GM12878 (cell line): ENCODE measurements around the gene PRX. TPM values are rescaled to one million over a fixed set of nuclear protein-coding genes. Genes with fewer than 3 reads are reported as not detected.

Experiments used
- ATAC-seq: fragments of 200-7000 bp; cut with Tn5 transposase; 3 replicates; pipeline ENCODE4 v1.9.1; 2020; ENCODE audit warnings: mild to moderate bottlenecking, moderate library complexity
- BruUV-seq: library from RNA; stranded (reverse); fragments of 400-500 nt; replicated peaks from 2 replicates; lab custom pipeline; 2021; lab: Mats Ljungman, UMichigan
- CTCF ChIA-PET: fragments of 300-600 bp; sonication (Branson Sonifier 250); formaldehyde crosslinking; extraction: SDS; loops from one replicate; lab custom pipeline; 2021; ENCODE audit warnings: inconsistent platforms; lab: Yijun Ruan, JAX
- POLR2A ChIA-PET: fragments of 350-600 bp; formaldehyde crosslinking; extraction: SDS; loops from one replicate; lab custom pipeline; 2021; ENCODE audit warnings: inconsistent platforms; lab: Charles Lee
- RAD21 ChIA-PET: fragments of 300-600 bp; sonication (Branson Sonifier 250); formaldehyde crosslinking; loops from one replicate; lab custom pipeline; 2023; ENCODE audit warnings: antibody characterized with exemption; ENCODE audit not compliant: unreplicated experiment; lab: Charles Lee
- SMC1A ChIA-PET: fragments of 300-600 bp; sonication (Branson Sonifier 250); formaldehyde crosslinking; loops from one replicate; lab custom pipeline; 2023; ENCODE audit not compliant: unreplicated experiment, uncharacterized antibody; lab: Charles Lee
- DNase-seq: peaks from one replicate; pipeline ENCODE4 v3.0.0-alpha.2; 2011; ENCODE audit warnings: low read depth, low spot score
- FAIRE-seq: peaks from 3 replicates; lab custom pipeline; 2011; peaks lifted over from hg19 to GRCh38; lab: Jason Lieb, UNC
- H2AFZ ChIP-seq: 2 replicates; pipeline ENCODE4 v1.6.0; 2011; ENCODE audit warnings: low read depth, low read length, control low read depth; ENCODE audit not compliant: control insufficient read depth
- H3K27ac ChIP-seq: 2 replicates; pipeline ENCODE4 v1.5.1; 2011; ENCODE audit warnings: control low read depth; ENCODE audit not compliant: control insufficient read depth, insufficient read depth
- H3K27me3 ChIP-seq, 2 experiments: replicated peaks in 1 of 2; 2 replicates each; pipeline versions ENCODE4 v1.6.0 to v1.6.1; 2011; ENCODE audit warnings: low read length in 1 of 2; ENCODE audit not compliant: control insufficient read depth in 2 of 2, insufficient read depth in 2 of 2
- H3K36me3 ChIP-seq, 2 experiments: 2 replicates each; pipeline ENCODE4 v1.5.1; 2011; ENCODE audit warnings: low read length in 1 of 2; ENCODE audit not compliant: control insufficient read depth in 2 of 2, insufficient read depth in 2 of 2
- H3K4me1 ChIP-seq: 2 replicates; pipeline ENCODE4 v1.6.1; 2011; ENCODE audit warnings: mild to moderate bottlenecking, low read length, moderate library complexity, mixed read lengths; ENCODE audit not compliant: control insufficient read depth, insufficient read depth
- H3K4me2 ChIP-seq: 2 replicates; pipeline ENCODE4 v1.6.0; 2011; ENCODE audit warnings: control low read depth; ENCODE audit not compliant: control insufficient read depth, insufficient read depth
- H3K4me3 ChIP-seq: fragments of 200-600 bp; sonication (generic); 2 replicates; pipeline ENCODE4 v1.5.1; 2016
- H3K79me2 ChIP-seq: 2 replicates; pipeline ENCODE4 v1.6.0; 2011; ENCODE audit warnings: low read length; ENCODE audit not compliant: control insufficient read depth, insufficient read depth
- H3K9ac ChIP-seq: 2 replicates; pipeline ENCODE4 v1.8.0; 2011; ENCODE audit warnings: low read length, control low read depth, mixed read lengths; ENCODE audit not compliant: control insufficient read depth, insufficient read depth
- H3K9me3 ChIP-seq: replicated peaks from 3 replicates; pipeline ENCODE4 v1.5.1; 2011; ENCODE audit warnings: mild to moderate bottlenecking, low read length; ENCODE audit not compliant: control insufficient read depth, insufficient read depth
- H4K20me1 ChIP-seq: 2 replicates; pipeline ENCODE4 v1.6.0; 2011; ENCODE audit not compliant: control insufficient read depth, insufficient read depth
- ASH2L ChIP-seq: fragments of 300-600, 200-600 bp; sonication (generic); IDR thresholded peaks from 2 replicates; pipeline ENCODE4 v1.6.1; 2017; ENCODE audit warnings: low read depth, mild to moderate bottlenecking, borderline replicate concordance
- BACH1 ChIP-seq: fragments of 450-650 bp; IDR thresholded peaks from 2 replicates; pipeline ENCODE4 v1.6.1; 2017; ENCODE audit warnings: mild to moderate bottlenecking, borderline replicate concordance
- CHD4 ChIP-seq: fragments of 200-600 bp; sonication (generic); IDR thresholded peaks from 2 replicates; pipeline ENCODE4 v1.6.1; 2016; ENCODE audit warnings: mild to moderate bottlenecking
- EED ChIP-seq: sonication (generic); IDR thresholded peaks from 2 replicates; pipeline ENCODE4 v1.6.1; 2016; ENCODE audit warnings: antibody characterized with exemption, low read depth
- HCFC1 ChIP-seq: fragments of 150-350 bp; IDR thresholded peaks from 2 replicates; pipeline ENCODE4 v1.6.1; 2014; ENCODE audit warnings: low read length
- IKZF1 ChIP-seq: fragments of 450-650 bp; conservative IDR thresholded peaks from 2 replicates; pipeline ENCODE4 v1.6.1; 2017; ENCODE audit warnings: antibody characterized with exemption, mild to moderate bottlenecking
- NR2F1 ChIP-seq: fragments of 450-650 bp; conservative IDR thresholded peaks from 2 replicates; pipeline ENCODE4 v1.6.1; 2017; ENCODE audit warnings: mild to moderate bottlenecking
- POU2F2 ChIP-seq: IDR thresholded peaks from 3 replicates; pipeline ENCODE4 v1.6.1; 2011; ENCODE audit warnings: low read depth, mild to moderate bottlenecking, low read length, borderline replicate concordance
- SMARCA5 ChIP-seq: fragments of 450-650 bp; IDR thresholded peaks from 2 replicates; pipeline ENCODE4 v1.6.1; 2017; ENCODE audit warnings: mild to moderate bottlenecking
- SREBF2 ChIP-seq: IDR thresholded peaks from 2 replicates; pipeline ENCODE4 v1.6.1; 2012; ENCODE audit warnings: mild to moderate bottlenecking, low read length
- STAT3 ChIP-seq: IDR thresholded peaks from 2 replicates; pipeline ENCODE4 v1.6.1; 2011; ENCODE audit warnings: low read depth, low read length, improper control_type of control experiment
- WGBS: methylation state at CpG from one replicate; pipeline ENCODE4 v1.1.6; 2016; ENCODE audit warnings: low lambda C conversion rate; ENCODE audit not compliant: insufficient replicate concordance, insufficient coverage; ENCODE audit errors: missing lambda C conversion rate; 5-methylcytosine and 5-hydroxymethylcytosine counted together
- in situ Hi-C: fragments of 300-500 bp; cut with MboI; formaldehyde crosslinking; loops from 9 replicates; pipeline ENCODE4 v1.14.3; 2018; ENCODE audit warnings: mixed read lengths
- intact Hi-C: fragments of 100-400 bp; cut with micrococcal nuclease; formaldehyde crosslinking; loops from one replicate; pipeline ENCODE4 v1.14.2; 2022; ENCODE audit not compliant: unreplicated experiment
- polyA plus RNA-seq, 11 experiments: library from polyadenylated mRNA; depleted of rRNA in 4 of 11; unstranded in 6 of 11; stranded (reverse) in 5 of 11; fragments of >200 nt; fragmentation: Nextera tagmentation in 4 of 11; fragmentation: Illumina TruSeq in 1 of 11; extraction: Ambion mirVana in 4 of 11; extraction: Trizol in 1 of 11; gene quantifications; 1 replicate in 1 of 11; 2 replicates in 10 of 11; pipeline versions ENCODE4 v1.2.1 to v1.2.3, GENCODE V29; 2011 to 2016; ENCODE audit warnings: inconsistent platforms in 2 of 11, missing spikeins in 2 of 11, low read depth in 1 of 11
- total RNA-seq, 4 experiments: library from RNA; depleted of rRNA in 3 of 4; stranded (reverse); fragments of >200 nt in 3 of 4; fragmentation: Illumina TruSeq in 1 of 4; extraction: Trizol in 1 of 4; gene quantifications; 2 replicates each; pipeline versions ENCODE4 v1.2.1 to v1.2.3, GENCODE V29; 2013 to 2021
- TF ChIP-seq, protein P1 (sequence below): fragments of 450-650 bp; formaldehyde crosslinking; IDR thresholded peaks from 2 replicates; pipeline ENCODE4 v1.4.0; 2022; ENCODE audit warnings: mild to moderate bottlenecking, moderate library complexity
- TF ChIP-seq, protein P2 (sequence below): fragments of 450-650 bp; IDR thresholded peaks from 2 replicates; pipeline ENCODE4 v1.6.1; 2017; ENCODE audit warnings: mild to moderate bottlenecking

PRX gene
- total and polyA plus RNA-seq, 10 of the 15 experiments (the other 5 are each of a cell fraction or from before 2014, with no cell fraction given): 0.02 to 1.4 (median 0.54) TPM; not detected in 1

DNA sequence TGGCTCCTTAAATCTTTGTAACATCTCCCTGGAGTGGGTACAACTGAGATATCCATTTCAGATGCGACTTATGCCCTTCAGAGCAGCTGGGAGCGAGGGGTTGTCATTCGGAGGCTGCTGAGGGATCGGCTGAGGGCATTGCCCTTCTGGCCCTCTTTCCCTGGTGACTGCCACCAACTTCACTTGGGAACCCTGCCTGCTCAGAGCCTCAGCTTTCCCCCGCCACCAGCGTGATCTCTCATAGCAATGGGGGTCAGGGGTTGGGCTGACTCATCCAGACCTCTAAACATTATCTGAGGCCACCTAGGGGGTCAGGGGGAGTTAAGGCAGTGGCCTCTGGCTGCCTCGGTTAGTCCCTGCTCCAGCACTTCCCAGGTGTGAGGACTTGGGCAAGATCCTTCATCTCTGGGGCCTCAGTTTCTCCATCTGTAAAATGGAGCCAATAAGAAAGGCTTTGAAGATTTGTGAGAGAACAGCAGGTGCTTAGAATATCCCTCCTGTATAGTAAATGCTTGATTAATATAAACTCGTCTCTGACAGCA is 1.1 kb downstream of the PRX start (continued):
- TF ChIP-seq, protein P1, sequence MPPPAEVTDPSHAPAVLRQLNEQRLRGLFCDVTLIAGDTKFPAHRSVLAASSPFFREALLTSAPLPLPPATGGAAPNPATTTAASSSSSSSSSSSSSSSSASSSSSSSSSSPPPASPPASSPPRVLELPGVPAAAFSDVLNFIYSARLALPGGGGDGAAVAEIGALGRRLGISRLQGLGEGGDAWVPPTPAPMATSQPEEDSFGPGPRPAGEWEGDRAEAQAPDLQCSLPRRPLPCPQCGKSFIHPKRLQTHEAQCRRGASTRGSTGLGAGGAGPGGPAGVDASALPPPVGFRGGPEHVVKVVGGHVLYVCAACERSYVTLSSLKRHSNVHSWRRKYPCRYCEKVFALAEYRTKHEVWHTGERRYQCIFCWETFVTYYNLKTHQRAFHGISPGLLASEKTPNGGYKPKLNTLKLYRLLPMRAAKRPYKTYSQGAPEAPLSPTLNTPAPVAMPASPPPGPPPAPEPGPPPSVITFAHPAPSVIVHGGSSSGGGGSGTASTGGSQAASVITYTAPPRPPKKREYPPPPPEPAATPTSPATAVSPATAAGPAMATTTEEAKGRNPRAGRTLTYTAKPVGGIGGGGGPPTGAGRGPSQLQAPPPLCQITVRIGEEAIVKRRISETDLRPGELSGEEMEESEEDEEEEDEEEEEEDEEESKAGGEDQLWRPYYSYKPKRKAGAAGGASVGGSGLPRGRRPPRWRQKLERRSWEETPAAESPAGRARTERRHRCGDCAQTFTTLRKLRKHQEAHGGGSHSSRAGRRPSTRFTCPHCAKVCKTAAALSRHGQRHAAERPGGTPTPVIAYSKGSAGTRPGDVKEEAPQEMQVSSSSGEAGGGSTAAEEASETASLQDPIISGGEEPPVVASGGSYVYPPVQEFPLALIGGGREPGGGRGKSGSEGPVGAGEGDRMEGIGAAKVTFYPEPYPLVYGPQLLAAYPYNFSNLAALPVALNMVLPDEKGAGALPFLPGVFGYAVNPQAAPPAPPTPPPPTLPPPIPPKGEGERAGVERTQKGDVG (CRISPR knock-in tag): no peak
- TF ChIP-seq ASH2L (no peak), STAT3 (no peak), HCFC1 (no peak), BACH1 (no peak), SREBF2 (no peak)

DNA sequence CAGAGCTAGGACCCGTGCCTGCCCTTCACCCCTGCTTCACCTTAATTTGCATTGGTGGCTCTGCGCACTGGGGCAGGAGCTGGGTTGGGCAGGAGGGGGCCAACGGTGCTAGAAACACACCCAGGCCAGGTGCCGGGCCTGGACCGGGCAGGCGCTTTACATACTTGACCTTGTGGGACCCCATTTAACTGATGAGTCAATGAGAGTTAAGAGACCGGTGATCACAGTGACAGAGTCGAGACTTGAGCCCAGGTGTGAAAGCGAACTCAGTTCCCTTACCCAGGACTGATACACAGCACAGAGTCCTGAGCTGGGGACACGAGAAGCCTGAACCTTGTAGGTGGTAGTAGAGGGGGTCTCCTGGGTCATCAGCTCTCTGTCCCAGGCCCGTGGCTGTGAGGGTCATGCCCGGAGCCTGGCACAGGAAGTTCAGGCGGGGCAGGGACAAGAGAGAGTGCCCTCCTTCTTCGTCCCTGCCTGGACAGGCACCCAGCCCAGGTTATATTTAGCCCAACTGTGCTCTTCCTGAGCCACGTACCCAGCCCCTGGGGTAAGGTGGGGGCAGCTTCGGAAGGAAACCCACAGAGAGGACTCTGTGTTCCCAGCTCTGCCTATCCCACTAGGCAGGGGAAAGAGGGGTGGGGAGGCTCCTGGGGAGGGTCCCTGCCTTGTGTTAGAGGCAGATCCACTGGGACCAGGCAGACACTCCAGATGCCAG is 1.9 kb downstream of the PRX start:
- Histone ChIP-seq H3K4me1 (peaks cover 42% of the 10 kb centered on the region), H3K4me2 (peak overlapping the region; percentile 82), H3K4me3 (no peak overlapping the region), H3K27ac (peak overlapping the region; percentile 78), H2AFZ (peak overlapping the region; percentile 94), H3K36me3 (no peaks in the 10 kb centered on the region), H3K9me3 (no peaks in the 10 kb centered on the region), H3K9ac (peak overlapping the region; percentile 68), H3K79me2 (no peaks in the 10 kb centered on the region), H3K27me3 (no peaks in the 10 kb centered on the region), H4K20me1 (no peaks in the 10 kb centered on the region)
- intact Hi-C loops (no loop called here), in situ Hi-C loops (no loop called here)
- CTCF ChIA-PET: interaction anchor here (1.0 to 4.5 kb wide), 4 partner anchors 9 to 106 kb away, joined by 3 to 43 read pairs (median 4); no protein-coding TSS in a partner anchor
- ATAC-seq: peak; percentile 68
- no peak for DNase-seq
- SMC1A ChIA-PET: interaction anchor here (1.1 to 2.0 kb wide), 4 partner anchors 9 to 106 kb away, joined by 3 to 9 read pairs (median 3); no protein-coding TSS in a partner anchor
- WGBS: 4% methylated on average over 16 of the region's 16 CpGs
- POLR2A ChIA-PET: interaction anchor here (0.7 to 2.6 kb wide), 6 partner anchors 9 to 153 kb away, joined by 3 to 8 read pairs (median 6); partner anchors contain the start of gene SERTAD1
- FAIRE-seq: peak; percentile 23
- BruUV-seq: no TSS peak
- RAD21 ChIA-PET: interaction anchor here (1.6 to 3.2 kb wide), 2 partner anchors 10 to 107 kb away, joined by 4 to 12 read pairs; no protein-coding TSS in a partner anchor
- TF ChIP-seq, protein P2, sequence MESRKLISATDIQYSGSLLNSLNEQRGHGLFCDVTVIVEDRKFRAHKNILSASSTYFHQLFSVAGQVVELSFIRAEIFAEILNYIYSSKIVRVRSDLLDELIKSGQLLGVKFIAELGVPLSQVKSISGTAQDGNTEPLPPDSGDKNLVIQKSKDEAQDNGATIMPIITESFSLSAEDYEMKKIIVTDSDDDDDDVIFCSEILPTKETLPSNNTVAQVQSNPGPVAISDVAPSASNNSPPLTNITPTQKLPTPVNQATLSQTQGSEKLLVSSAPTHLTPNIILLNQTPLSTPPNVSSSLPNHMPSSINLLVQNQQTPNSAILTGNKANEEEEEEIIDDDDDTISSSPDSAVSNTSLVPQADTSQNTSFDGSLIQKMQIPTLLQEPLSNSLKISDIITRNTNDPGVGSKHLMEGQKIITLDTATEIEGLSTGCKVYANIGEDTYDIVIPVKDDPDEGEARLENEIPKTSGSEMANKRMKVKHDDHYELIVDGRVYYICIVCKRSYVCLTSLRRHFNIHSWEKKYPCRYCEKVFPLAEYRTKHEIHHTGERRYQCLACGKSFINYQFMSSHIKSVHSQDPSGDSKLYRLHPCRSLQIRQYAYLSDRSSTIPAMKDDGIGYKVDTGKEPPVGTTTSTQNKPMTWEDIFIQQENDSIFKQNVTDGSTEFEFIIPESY: no peak
- peak; percentile 43 for TF ChIP-seq EED
- TF ChIP-seq POU2F2: 0 out of 3 replicates have a peak, but pooled peaks have one; percentile 30
- no peak for TF ChIP-seq SMARCA5
- TF ChIP-seq CHD4: no peak
- peak; percentile 59 for TF ChIP-seq NR2F1
- 0 out of 2 replicates have a peak, but pooled peaks have one; percentile 27 for TF ChIP-seq IKZF1
